ENCODE data around the gene CD86. TPM values are rescaled to one million over a fixed set of nuclear protein-coding genes. Genes with fewer than 3 reads are reported as not detected.

Gene CD86
- total and polyA plus RNA-seq, 10 donors = 9.8 to 41.8 (median 25.3) TPM

- peaks cover 4 to 26% (median 16%) of the 10 kb centered on the region in 6 donors for H3K4me1 ChIP-seq
- no peak overlapping the region for H3K27ac ChIP-seq
- no peaks in the 10 kb centered on the region for H3K9me3 ChIP-seq
- H3K27me3 ChIP-seq (replicated peaks in 1 of 7) = no peaks in the 10 kb centered on the region
- no peaks in the 10 kb centered on the region for H3K36me3 ChIP-seq
- WGBS, 5 donors = 63 to 94% (median 83%) methylated on average over 2 of the region's 2 CpGs
- intact Hi-C loops (cut with DNase I; ENCODE audit: low total_unique reads) = no loop called here
- DNase-seq = no peak
- TF ChIP-seq CTCF (IDR thresholded peaks at IDR 0.05 in 8 of 11, conservative IDR thresholded peaks at IDR 0.05 in 3 of 11) (no peak), POLR2A (IDR thresholded peaks at IDR 0.05) (no peak), POLR2AphosphoS5 (IDR thresholded peaks at IDR 0.05) (no peak)
- no peak overlapping the region for H3K4me3 ChIP-seq
Observed at GRCh38 chr3:122094693-122095092, 39.5 kb downstream of the CD86 start.

GRCh38 chr3:122097141-122097540 lies 42.0 kb downstream of the CD86 start:
- TF ChIP-seq POLR2AphosphoS5 (IDR thresholded peaks at IDR 0.05) (no peak), POLR2A (IDR thresholded peaks at IDR 0.05) (no peak), CTCF (IDR thresholded peaks at IDR 0.05 in 8 of 11, conservative IDR thresholded peaks at IDR 0.05 in 3 of 11) (no peak)
- DNase-seq = no peak
- no peaks in the 10 kb centered on the region for H3K36me3 ChIP-seq
- peaks cover 0 to 32% (median 18%) of the 10 kb centered on the region in 6 donors for H3K4me1 ChIP-seq
- no peaks in the 10 kb centered on the region for H3K27me3 ChIP-seq (replicated peaks in 1 of 7)
- no peak overlapping the region for H3K4me3 ChIP-seq
- intact Hi-C loops (cut with DNase I; ENCODE audit: low total_unique reads) = no loop called here
- no peak overlapping the region for H3K27ac ChIP-seq
- no peaks in the 10 kb centered on the region for H3K9me3 ChIP-seq
- WGBS, 5 donors = 59 to 83% (median 68%) methylated on average over 3 of the region's 3 CpGs

GRCh38 chr3:122098611-122099010 lies 43.4 kb downstream of the CD86 start:
- peaks cover 0 to 31% (median 16%) of the 10 kb centered on the region in 6 donors for H3K4me1 ChIP-seq
- H3K27me3 ChIP-seq (replicated peaks in 1 of 7) = no peaks in the 10 kb centered on the region
- H3K27ac ChIP-seq = no peak overlapping the region
- no peak for DNase-seq
- no peak overlapping the region for H3K4me3 ChIP-seq
- no peaks in the 10 kb centered on the region for H3K36me3 ChIP-seq
- 89 to 98% (median 95%) methylated on average over 2 of the region's 2 CpGs for WGBS, 5 donors
- no peaks in the 10 kb centered on the region for H3K9me3 ChIP-seq
- intact Hi-C loops (cut with DNase I; ENCODE audit: low total_unique reads) = no loop called here
- TF ChIP-seq CTCF (IDR thresholded peaks at IDR 0.05 in 8 of 11, conservative IDR thresholded peaks at IDR 0.05 in 3 of 11) = no peak

- H3K4me1 ChIP-seq = peaks cover 0 to 31% (median 16%) of the 10 kb centered on the region in 6 donors
- no peak overlapping the region for H3K4me3 ChIP-seq
- H3K27me3 ChIP-seq (replicated peaks in 1 of 7) = no peaks in the 10 kb centered on the region
- TF ChIP-seq POLR2A (IDR thresholded peaks at IDR 0.05) = no peak
- TF ChIP-seq POLR2AphosphoS5 (IDR thresholded peaks at IDR 0.05) = no peak
- no peak for TF ChIP-seq CTCF (IDR thresholded peaks at IDR 0.05 in 8 of 11, conservative IDR thresholded peaks at IDR 0.05 in 3 of 11)
- H3K36me3 ChIP-seq = no peaks in the 10 kb centered on the region
- intact Hi-C loops (cut with DNase I; ENCODE audit: low total_unique reads) = no loop called here
- H3K9me3 ChIP-seq = no peaks in the 10 kb centered on the region
- DNase-seq = no peak
- 78 to 97% (median 90%) methylated on average over 2 of the region's 2 CpGs for WGBS, 5 donors
- H3K27ac ChIP-seq = no peak overlapping the region
Observed at GRCh38 chr3:122099255-122099654, 44.1 kb downstream of the CD86 start.

Data from spleen (tissue), 11 donors.